Colonic mucosa (tissue), 4 donors: ENCODE results near the gene ALPK1. TPM values are rescaled to one million over a fixed set of nuclear protein-coding genes. Genes with fewer than 3 reads are reported as not detected.
A peak's percentile ranks its signal among the peaks of the same experiment; 100 is the strongest.
"Not testable (repeated sequence)": the region's sequence is repeated elsewhere in the genome, so short reads cannot be mapped to it uniquely, and the experiment has no call there.

ENCODE experiments used
- DNase-seq: peaks from one replicate; pipeline ENCODE4 v3.0.0-alpha.2; 2020
- H3K27ac ChIP-seq: fragments of 200-600 bp; one replicate; pipeline ENCODE4 v1.8.0; 2021
- H3K27me3 ChIP-seq: fragments of 200-600 bp; one replicate; pipeline ENCODE4 v1.8.0; 2021
- H3K36me3 ChIP-seq: fragments of 200-600 bp; one replicate; pipeline ENCODE4 v1.8.0; 2021
- H3K4me1 ChIP-seq: fragments of 200-600 bp; one replicate; pipeline ENCODE4 v1.8.0; 2021; ENCODE audit warnings: mild to moderate bottlenecking
- H3K4me3 ChIP-seq: fragments of 200-600 bp; one replicate; pipeline ENCODE4 v1.8.0; 2021
- H3K9ac ChIP-seq, 2 donors: one replicate each; pipeline ENCODE4 v1.7.0; 2013; ENCODE audit warnings: control low read depth in 2 of 2, low read depth in 2 of 2, low read length in 2 of 2
- H3K9me3 ChIP-seq: fragments of 200-600 bp; one replicate; pipeline ENCODE4 v1.8.0; 2021
- intact Hi-C: fragments of 100-400 bp; cut with DNase I; formaldehyde crosslinking; loops from one replicate; pipeline ENCODE4 v1.14.1; 2022
- total RNA-seq, 2 donors: library from RNA; stranded (reverse); fragmentation: NEBNext Ultra II Directional in 1 of 2; extraction: Animal tissue kit (Norgen Biotek cat#: 25700) in 1 of 2; gene quantifications; one replicate each; pipeline ENCODE4 v1.2.1, GENCODE V29; 2021
- TF ChIP-seq, protein P1 (sequence below): fragments of 200-600 bp; IDR thresholded peaks from one replicate; pipeline ENCODE4 v1.8.0; 2022; ENCODE audit warnings: antibody characterized with exemption, mild to moderate bottlenecking
- donor health status: healthy.
- donor health status: DM: no; HTN: no; CAD: no.
- donor health status: DM: no; HTN: no; CAD: no.

The ALPK1 gene
- total RNA-seq, 2 donors from 2014 or later: 22.5 to 22.9 TPM

DNA sequence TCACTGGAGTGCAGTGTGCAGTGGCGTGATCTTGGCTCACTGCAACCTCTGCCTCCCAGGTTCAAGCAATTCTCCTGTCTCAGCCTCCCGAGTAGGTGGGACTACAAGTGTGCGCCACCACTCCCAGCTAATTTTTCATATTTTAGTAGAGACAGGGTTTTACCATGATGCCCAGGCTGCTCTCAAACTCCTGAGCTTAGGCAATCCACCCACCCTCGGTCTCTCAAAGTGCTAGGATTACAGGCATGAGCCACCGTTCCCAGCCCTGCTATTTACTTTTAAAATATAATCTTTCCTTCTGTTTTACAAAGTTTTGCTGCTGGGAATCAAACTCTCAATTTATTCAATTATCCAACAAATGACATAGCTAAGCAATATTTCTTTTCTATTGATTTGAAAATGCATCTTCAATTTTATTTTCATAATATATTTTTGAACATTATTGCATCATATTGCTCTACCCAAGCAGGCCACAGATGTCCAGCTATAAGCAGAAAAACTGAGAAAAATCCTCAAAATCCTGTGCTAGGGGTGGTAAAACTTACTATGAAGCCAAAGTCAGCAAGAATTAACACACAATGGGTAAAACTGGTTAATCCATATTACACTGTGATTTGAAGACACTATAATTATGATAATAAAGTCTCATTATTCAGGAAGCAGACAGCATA lies 16.6 kb upstream of the ALPK1 start:
- Histone ChIP-seq H3K9me3 (no peaks in the 10 kb centered on the region), H3K9ac (no peak overlapping the region), H3K27ac (no peak overlapping the region), H3K36me3 (no peaks in the 10 kb centered on the region), H3K4me1 (no peaks in the 10 kb centered on the region), H3K27me3 (no peaks in the 10 kb centered on the region), H3K4me3 (no peak overlapping the region)
- DNase-seq: no peak
- TF ChIP-seq, protein P1, sequence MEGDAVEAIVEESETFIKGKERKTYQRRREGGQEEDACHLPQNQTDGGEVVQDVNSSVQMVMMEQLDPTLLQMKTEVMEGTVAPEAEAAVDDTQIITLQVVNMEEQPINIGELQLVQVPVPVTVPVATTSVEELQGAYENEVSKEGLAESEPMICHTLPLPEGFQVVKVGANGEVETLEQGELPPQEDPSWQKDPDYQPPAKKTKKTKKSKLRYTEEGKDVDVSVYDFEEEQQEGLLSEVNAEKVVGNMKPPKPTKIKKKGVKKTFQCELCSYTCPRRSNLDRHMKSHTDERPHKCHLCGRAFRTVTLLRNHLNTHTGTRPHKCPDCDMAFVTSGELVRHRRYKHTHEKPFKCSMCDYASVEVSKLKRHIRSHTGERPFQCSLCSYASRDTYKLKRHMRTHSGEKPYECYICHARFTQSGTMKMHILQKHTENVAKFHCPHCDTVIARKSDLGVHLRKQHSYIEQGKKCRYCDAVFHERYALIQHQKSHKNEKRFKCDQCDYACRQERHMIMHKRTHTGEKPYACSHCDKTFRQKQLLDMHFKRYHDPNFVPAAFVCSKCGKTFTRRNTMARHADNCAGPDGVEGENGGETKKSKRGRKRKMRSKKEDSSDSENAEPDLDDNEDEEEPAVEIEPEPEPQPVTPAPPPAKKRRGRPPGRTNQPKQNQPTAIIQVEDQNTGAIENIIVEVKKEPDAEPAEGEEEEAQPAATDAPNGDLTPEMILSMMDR: no peak
- intact Hi-C loops: no loop called here

DNA sequence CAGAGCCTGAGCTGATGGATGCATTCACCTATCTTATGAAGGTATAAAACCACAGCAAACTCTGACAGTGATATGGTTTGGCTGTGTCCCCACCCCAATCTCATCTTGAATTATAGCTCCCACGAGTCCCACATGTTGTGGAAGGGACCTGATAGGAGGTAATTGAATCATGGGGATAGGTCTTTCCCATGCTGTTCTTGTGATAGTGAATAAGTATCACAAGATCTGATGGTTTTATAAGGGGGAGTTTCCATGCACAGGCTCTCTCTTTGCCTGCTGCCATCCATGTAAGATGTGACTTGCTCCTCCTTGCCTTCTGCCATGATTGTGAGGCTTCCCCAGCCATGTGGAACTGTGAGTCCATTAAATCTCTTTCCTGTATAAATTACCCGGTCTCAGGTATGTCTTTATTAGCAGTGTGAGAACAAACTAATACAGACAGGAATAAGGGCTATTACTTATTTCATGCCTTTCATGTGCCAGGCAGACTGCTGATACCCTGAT lies 15.2 kb upstream of the ALPK1 start:
- DNase-seq, intact Hi-C loops: not testable (repeated sequence)

DNA sequence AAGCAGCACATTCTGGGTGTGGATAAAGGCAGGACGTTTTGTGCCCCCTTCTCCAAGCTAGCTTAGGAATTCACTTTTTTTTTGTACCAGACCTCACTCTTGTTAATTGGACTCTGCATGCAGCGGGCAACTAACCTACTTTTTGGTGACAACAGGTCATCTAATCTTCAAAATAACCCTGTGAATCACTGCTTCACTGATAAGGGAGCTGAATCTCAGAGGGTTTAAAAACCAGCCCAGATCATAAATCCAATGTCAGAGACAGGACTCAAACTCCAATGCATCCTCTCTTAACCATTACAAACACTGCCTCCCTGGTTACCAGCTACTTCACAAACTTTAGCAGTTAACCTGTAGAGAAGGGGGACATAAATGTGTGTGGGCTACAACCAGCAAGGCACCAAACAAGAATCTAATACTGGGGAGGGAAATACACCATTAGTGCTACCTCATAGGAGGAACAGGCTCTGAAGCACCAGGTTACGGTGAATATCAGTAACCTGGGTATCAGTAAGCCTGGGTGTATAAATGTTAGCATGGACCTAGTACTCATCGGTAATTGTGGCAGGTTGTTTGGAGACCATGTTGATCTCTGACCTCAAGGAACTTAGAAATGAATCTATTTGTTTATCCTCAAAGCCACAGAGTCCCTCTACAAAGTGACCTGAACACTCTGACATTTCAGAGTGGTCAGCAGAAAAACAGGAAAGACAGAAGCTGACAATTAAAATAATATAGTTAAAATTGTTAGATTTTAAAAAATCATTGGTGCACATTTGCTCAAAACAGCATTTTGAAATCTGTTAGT lies 14.1 kb upstream of the ALPK1 start:
- Histone ChIP-seq H3K36me3 (no peaks in the 10 kb centered on the region), H3K4me3 (no peak overlapping the region), H3K9me3 (no peaks in the 10 kb centered on the region), H3K4me1 (no peaks in the 10 kb centered on the region), H3K9ac (peak overlapping the region in 1 of 2 donors; percentile 40), H3K27me3 (no peaks in the 10 kb centered on the region), H3K27ac (no peak overlapping the region)
- no peak for DNase-seq
- TF ChIP-seq, protein P1: no peak
- intact Hi-C loops: no loop called here

More for the DNA sequence above, 15.2 kb upstream of the ALPK1 start:
- not testable (repeated sequence) for H3K27me3 ChIP-seq, H3K9me3 ChIP-seq, H3K9ac ChIP-seq, H3K4me1 ChIP-seq, H3K27ac ChIP-seq, H3K36me3 ChIP-seq, H3K4me3 ChIP-seq

DNA sequence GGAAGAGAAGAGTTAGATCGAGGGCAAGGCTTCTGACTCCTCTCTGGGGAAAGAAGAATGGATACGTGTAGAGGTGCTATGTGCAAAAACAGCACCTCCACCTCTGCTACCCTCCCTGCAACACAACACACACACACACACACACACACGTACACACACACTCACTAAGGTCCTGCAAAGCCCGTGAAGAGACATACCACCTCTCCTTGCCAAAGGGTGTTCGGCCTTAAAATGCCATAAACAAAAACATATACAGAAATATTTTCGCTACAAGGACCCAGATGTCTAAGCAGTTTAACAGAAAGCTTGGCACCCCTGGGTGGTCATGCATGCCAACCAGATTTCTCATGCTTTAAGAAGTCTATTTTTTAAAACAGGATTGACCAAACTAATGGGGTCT lies 13.0 kb upstream of the ALPK1 start:
- intact Hi-C loops: no loop called here

DNA sequence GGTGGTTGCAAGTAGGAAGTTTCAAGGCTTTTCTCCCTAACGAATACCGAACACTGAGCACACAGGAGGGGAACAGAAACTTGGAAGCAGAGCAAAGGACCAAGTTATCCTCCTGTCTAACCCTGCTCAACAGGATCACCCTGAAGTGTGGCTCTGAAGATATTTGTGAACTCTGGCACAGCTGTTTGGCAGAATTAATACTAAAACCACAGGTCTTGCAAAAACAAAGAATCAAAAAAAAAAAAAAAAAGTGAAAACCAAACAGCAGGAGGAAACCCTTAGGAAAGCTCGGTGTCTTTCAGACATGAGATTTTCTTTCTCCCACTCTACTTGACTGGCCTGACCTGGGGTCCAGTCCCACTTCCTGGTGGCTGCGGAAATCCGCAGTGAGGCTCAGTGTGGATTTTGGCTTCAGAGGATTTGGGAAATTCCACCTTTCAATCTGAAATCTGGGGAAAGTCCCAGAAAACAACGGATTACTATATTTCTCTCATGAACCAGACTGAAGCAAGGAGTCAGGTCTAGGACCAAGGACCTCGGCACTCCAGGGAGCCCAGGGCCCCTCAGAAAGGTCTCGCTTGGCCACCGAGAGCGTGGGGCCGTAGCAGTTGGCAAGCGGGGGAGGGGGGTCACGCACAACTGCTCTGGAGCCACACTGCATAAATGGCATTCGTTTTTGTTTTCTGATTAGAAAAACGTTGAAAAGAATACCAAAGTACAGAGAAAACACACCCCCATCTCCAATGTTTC lies 12.3 kb upstream of the ALPK1 start:
- peak overlapping the region; percentile 68 to 79 for H3K9ac ChIP-seq
- H3K27me3 ChIP-seq: no peaks in the 10 kb centered on the region
- peak overlapping the region; percentile 61 for H3K4me3 ChIP-seq
- peak overlapping the region; percentile 78 for H3K27ac ChIP-seq
- TF ChIP-seq, protein P1: no peak
- no peaks in the 10 kb centered on the region for H3K4me1 ChIP-seq
- intact Hi-C loops: loop anchor here (5.0 kb wide), 1 partner anchor 58 kb away; no protein-coding TSS in a partner anchor
- no peaks in the 10 kb centered on the region for H3K9me3 ChIP-seq
- peak; percentile 35 for DNase-seq
- H3K36me3 ChIP-seq: no peaks in the 10 kb centered on the region

More for the DNA sequence above, 13.0 kb upstream of the ALPK1 start:
- no peaks in the 10 kb centered on the region for H3K36me3 ChIP-seq
- H3K4me3 ChIP-seq: peak overlapping the region; percentile 61
- no peak for DNase-seq
- TF ChIP-seq, protein P1: no peak
- H3K9ac ChIP-seq: peak overlapping the region in 1 of 2 donors; percentile 68
- no peaks in the 10 kb centered on the region for H3K27me3 ChIP-seq
- H3K27ac ChIP-seq: peak overlapping the region; percentile 78
- no peaks in the 10 kb centered on the region for H3K9me3 ChIP-seq
- no peaks in the 10 kb centered on the region for H3K4me1 ChIP-seq
